SK-N-SH treated with all-trans-retinoic acid at 6 μM for 48 hours (cell line): ENCODE data around the gene ZBTB11.

Experiments used
- ATAC-seq: fragments of 200-7000 bp; cut with Tn5 transposase; 3 replicates; pipeline ENCODE4 v1.9.1; 2020; ENCODE audit warnings: mild to moderate bottlenecking, moderate library complexity
- ARNTL ChIP-seq: fragments of 450-650 bp; formaldehyde crosslinking; IDR thresholded peaks from 2 replicates; pipeline ENCODE4 v1.5.0; 2020; ENCODE audit warnings: low read depth, mild to moderate bottlenecking, moderate library complexity, borderline replicate concordance
- BACH2 ChIP-seq: fragments of 250-450 bp; sonication (Bioruptor Pico); IDR thresholded peaks from 2 replicates; pipeline ENCODE4 v1.9.0; 2021; ENCODE audit warnings: mild to moderate bottlenecking, borderline replicate concordance
- CREB5 ChIP-seq: fragments of 250-450 bp; sonication (Bioruptor Pico); IDR thresholded peaks from 2 replicates; pipeline ENCODE4 v1.5.1; 2020; ENCODE audit warnings: low read depth, mild to moderate bottlenecking, moderate library complexity
- CSDC2 ChIP-seq: fragments of 250-450 bp; sonication (Bioruptor Pico); IDR thresholded peaks from 2 replicates; pipeline ENCODE4 v1.5.0; 2020; ENCODE audit warnings: mild to moderate bottlenecking, moderate library complexity
- CSRNP3 ChIP-seq: fragments of 250-450 bp; sonication (Bioruptor Pico); IDR thresholded peaks from 2 replicates; pipeline ENCODE4 v1.5.1; 2021; ENCODE audit warnings: mild to moderate bottlenecking, moderate library complexity
- ESRRG ChIP-seq: fragments of 250-450 bp; sonication (Bioruptor Pico); IDR thresholded peaks from 2 replicates; pipeline ENCODE4 v1.6.1; 2021; ENCODE audit warnings: mild to moderate bottlenecking
- GLIS3 ChIP-seq: fragments of 250-450 bp; sonication (Bioruptor Pico); IDR thresholded peaks from 2 replicates; pipeline ENCODE4 v1.5.0; 2020; ENCODE audit warnings: mild to moderate bottlenecking, moderate library complexity
- OSR1 ChIP-seq: fragments of 250-450 bp; sonication (Bioruptor Pico); IDR thresholded peaks from 2 replicates; pipeline ENCODE4 v1.8.0; 2022; ENCODE audit warnings: moderate library complexity, mild to moderate bottlenecking, inconsistent platforms
- POU6F1 ChIP-seq: fragments of 250-450 bp; sonication (Bioruptor Pico); IDR thresholded peaks from 2 replicates; pipeline ENCODE4 v1.8.0; 2021; ENCODE audit warnings: low read depth, mild to moderate bottlenecking, moderate library complexity, borderline replicate concordance
- PPARA ChIP-seq: fragments of 250-450 bp; sonication (Bioruptor Pico); IDR thresholded peaks from 2 replicates; pipeline ENCODE4 v1.5.0; 2020; ENCODE audit warnings: mild to moderate bottlenecking, borderline replicate concordance
- RARB ChIP-seq: fragments of 250-450 bp; sonication (Bioruptor Pico); IDR thresholded peaks from 2 replicates; pipeline ENCODE4 v1.8.0; 2021; ENCODE audit warnings: mild to moderate bottlenecking, moderate library complexity
- TCF4 ChIP-seq: fragments of 250-450 bp; sonication (Bioruptor Pico); IDR thresholded peaks from 2 replicates; pipeline ENCODE4 v1.8.0; 2021; ENCODE audit warnings: mild to moderate bottlenecking, moderate library complexity, borderline replicate concordance
- TSHZ2 ChIP-seq: fragments of 250-450 bp; sonication (Bioruptor Pico); IDR thresholded peaks from 2 replicates; pipeline ENCODE4 v1.5.0; 2020; ENCODE audit warnings: mild to moderate bottlenecking, moderate library complexity
- ZC3H10 ChIP-seq: fragments of 250-450 bp; sonication (Bioruptor Pico); IDR thresholded peaks from 2 replicates; pipeline ENCODE4 v1.5.1; 2021; ENCODE audit warnings: mild to moderate bottlenecking, moderate library complexity
- ZFP3 ChIP-seq: fragments of 250-450 bp; sonication (Bioruptor Pico); IDR thresholded peaks from 2 replicates; pipeline ENCODE4 v1.5.0; 2020; ENCODE audit warnings: mild to moderate bottlenecking, moderate library complexity
- ZFP30 ChIP-seq: fragments of 450-650 bp; formaldehyde crosslinking; IDR thresholded peaks from 2 replicates; pipeline ENCODE4 v1.5.0; 2022; ENCODE audit warnings: mild to moderate bottlenecking, moderate library complexity
- ZNF565 ChIP-seq: fragments of 450-650 bp; formaldehyde crosslinking; conservative IDR thresholded peaks from 2 replicates; pipeline ENCODE4 v1.5.0; 2020; ENCODE audit warnings: low read depth, mild to moderate bottlenecking, moderate library complexity
- ZNF70 ChIP-seq: fragments of 450-650 bp; formaldehyde crosslinking; IDR thresholded peaks from 2 replicates; pipeline ENCODE4 v1.5.0; 2020; ENCODE audit warnings: mild to moderate bottlenecking, moderate library complexity
- TF ChIP-seq, protein P1 (sequence below): fragments of 250-450 bp; sonication (Bioruptor Pico); IDR thresholded peaks from 2 replicates; pipeline ENCODE4 v1.8.0; 2020; ENCODE audit warnings: mild to moderate bottlenecking, moderate library complexity, borderline replicate concordance

ZBTB11 gene

GRCh38 chr3:101638261-101638745 is 38.6 kb downstream of the ZBTB11 start (continued):
- TF ChIP-seq, protein P1, sequence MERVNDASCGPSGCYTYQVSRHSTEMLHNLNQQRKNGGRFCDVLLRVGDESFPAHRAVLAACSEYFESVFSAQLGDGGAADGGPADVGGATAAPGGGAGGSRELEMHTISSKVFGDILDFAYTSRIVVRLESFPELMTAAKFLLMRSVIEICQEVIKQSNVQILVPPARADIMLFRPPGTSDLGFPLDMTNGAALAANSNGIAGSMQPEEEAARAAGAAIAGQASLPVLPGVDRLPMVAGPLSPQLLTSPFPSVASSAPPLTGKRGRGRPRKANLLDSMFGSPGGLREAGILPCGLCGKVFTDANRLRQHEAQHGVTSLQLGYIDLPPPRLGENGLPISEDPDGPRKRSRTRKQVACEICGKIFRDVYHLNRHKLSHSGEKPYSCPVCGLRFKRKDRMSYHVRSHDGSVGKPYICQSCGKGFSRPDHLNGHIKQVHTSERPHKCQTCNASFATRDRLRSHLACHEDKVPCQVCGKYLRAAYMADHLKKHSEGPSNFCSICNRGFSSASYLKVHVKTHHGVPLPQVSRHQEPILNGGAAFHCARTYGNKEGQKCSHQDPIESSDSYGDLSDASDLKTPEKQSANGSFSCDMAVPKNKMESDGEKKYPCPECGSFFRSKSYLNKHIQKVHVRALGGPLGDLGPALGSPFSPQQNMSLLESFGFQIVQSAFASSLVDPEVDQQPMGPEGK (CRISPR knock-in tag): no peak
- TF ChIP-seq CSDC2 (CRISPR knock-in tag): no peak
- no peak for TF ChIP-seq ZNF565 (CRISPR knock-in tag)

- TF ChIP-seq RARB (CRISPR knock-in tag): no peak
- TF ChIP-seq ZFP30 (CRISPR knock-in tag): no peak
- no peak for TF ChIP-seq POU6F1 (CRISPR knock-in tag)
- no peak for TF ChIP-seq TCF4 (CRISPR knock-in tag)
- ATAC-seq: no peak
Observed at GRCh38 chr3:101637451-101637850, 39.5 kb downstream of the ZBTB11 start.

DNA sequence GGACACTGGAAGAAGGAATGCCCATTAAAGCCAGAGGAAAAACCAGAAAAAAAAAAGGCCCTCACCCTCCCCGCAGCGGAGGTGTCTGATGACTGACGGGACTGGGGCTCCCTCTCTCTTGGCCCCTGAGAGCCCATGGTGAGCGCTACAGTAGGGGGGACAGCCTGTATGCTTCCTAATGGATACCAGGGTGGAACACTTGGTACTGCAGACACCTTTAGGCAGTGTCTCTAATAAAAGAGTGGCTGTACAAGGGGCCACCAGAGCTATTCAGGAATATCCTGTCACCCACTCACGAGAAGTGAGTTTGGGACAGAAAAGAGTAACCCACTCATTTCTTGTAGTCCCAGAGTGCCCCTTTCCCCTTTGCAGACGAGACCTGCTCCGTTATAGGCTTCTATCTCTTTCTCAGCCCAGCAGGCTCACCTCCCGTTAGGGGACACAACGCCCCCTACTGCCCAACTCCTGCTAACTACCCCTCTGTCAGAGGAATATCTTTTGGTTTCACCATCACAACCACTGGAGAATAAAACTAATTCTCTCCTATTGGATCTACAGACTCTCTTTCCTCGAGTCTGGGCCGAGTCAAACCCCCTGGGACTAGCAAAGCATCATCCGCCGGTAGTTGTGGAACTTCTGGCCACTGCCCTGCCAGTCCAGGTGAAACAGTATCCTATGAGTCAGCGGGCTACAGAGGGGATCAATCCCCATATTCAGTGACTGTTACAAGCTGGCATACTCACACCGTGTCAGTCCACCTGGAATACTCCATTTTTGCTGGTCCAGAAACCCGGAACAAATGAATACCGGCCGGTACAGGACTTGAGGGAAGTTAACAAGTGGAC is 40.8 kb downstream of the ZBTB11 start:
- ATAC-seq: peak; percentile 98
- no peak for TF ChIP-seq CSRNP3
- no peak for TF ChIP-seq ZNF565 (CRISPR knock-in tag)
- TF ChIP-seq ZNF70: no peak
- no peak for TF ChIP-seq TCF4 (CRISPR knock-in tag)
- no peak for TF ChIP-seq ZC3H10
- no peak for TF ChIP-seq POU6F1 (CRISPR knock-in tag)
- TF ChIP-seq TSHZ2: no peak
- TF ChIP-seq RARB (CRISPR knock-in tag): no peak
- TF ChIP-seq ARNTL (CRISPR knock-in tag): no peak
- TF ChIP-seq ZFP3 (CRISPR knock-in tag): no peak
- no peak for TF ChIP-seq CREB5 (CRISPR knock-in tag)
- TF ChIP-seq BACH2: no peak
- no peak for TF ChIP-seq CSDC2 (CRISPR knock-in tag)
- TF ChIP-seq PPARA (CRISPR knock-in tag): no peak
- no peak for TF ChIP-seq OSR1 (CRISPR knock-in tag)
- no peak for TF ChIP-seq GLIS3 (CRISPR knock-in tag)
- TF ChIP-seq, protein P1 (CRISPR knock-in tag): no peak
- TF ChIP-seq ESRRG: no peak
